GM19025 (cell line): ENCODE results near the gene SLC45A1.

Experiments
- ATAC-seq: cut with Tn5 transposase; IDR thresholded peaks from one replicate; pipeline ENCODE4 v1.9.1; 2021; ENCODE audit warnings: mild to moderate bottlenecking, low read depth, moderate library complexity; ENCODE audit not compliant: unreplicated experiment

Gene SLC45A1

DNA sequence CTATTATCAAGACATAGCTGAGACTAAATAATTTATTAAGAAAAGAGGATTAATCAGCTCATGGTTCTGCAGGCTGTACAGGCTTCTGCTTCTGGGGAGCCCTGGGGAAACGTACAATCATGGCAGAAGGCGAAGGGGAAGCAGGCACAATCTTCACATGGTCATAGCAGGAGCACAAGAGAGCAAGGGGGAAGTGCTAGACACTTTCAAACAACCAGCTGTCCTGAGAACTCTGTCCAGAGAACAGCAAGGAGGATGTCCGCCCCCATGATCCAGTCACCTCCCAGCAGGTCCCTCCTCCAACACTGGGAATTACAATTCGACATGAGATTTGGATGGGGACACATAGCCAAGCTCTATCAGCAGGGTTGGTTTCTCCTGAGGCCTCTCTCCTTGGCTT, 10.3 kb upstream of the SLC45A1 start:
- no peak for ATAC-seq

DNA sequence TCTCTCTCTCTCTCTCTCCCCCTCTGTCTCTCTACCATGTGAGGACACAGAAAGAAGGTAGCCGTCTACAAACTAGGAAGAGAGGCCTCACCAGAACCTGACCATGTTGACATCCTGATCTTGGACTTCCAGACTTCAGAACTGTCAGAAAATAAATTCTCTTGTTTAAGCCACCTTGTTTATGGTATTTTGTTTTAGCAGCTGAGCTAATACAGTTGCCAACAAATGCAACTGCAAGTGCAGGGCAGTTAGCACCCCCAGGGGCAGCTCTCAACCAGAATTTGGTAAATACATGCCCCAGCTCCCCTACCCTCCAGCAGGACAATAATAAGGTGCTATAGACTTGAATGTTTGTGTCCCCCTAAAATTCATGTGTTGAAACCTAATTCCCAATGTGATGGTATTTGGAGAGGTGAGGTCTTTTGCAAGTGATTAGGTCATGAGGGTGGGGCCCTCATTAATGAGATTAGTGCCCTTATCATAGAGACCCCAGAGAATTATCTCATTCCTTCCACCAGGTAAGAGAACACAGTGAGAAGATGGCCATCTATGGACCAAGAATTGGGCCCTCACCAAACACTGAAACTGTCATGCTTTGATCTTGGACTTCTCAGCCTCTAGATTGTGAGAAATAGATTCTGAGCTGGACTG, 6.7 kb upstream of the SLC45A1 start:
- ATAC-seq: no peak

DNA sequence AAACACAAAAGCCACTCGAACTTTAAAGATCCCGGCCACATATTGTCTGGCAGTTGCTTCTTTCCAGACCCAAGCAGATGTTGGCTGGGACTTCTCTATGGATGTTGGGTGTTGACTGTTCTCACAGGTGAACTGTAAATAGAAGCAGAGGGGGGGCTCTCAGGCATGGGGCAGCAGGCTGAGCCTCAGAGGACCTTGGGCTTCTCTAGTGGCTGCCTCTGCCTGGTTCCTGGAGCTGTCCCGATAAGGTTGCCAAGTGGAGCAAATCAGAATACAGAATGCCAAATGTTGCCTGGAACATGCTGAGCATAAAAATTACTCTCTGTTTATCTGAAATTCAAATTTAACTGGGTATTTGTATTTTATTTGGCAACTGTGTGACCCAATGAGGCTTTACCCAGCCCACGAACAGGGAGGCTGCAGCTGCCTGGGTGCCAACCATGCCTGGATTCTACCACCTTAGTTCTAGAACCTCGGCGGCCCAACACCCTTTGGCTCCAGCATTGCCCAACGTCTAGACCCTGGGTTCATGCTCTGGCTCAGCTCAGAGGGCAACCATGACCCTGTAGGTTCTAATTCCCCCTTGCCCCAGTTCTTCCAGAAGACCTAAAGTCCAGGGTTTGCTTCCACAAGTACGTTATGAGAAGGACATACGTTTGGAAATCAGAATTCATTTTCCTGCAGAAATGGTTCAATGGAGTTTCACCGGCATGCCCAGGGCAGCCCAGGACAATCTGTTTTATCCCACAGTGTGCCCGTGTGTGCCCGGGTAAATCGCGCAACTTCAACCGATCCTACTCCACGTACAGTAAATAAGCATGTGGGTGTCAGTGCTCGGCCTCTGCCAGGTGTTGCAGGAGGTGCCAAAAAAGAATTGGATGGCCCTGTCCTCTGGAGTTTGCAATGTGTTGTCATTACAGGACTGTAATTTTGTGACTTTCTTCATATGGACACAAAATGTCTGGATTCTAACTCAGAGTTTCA, 5.4 kb upstream of the SLC45A1 start:
- no peak for ATAC-seq

DNA sequence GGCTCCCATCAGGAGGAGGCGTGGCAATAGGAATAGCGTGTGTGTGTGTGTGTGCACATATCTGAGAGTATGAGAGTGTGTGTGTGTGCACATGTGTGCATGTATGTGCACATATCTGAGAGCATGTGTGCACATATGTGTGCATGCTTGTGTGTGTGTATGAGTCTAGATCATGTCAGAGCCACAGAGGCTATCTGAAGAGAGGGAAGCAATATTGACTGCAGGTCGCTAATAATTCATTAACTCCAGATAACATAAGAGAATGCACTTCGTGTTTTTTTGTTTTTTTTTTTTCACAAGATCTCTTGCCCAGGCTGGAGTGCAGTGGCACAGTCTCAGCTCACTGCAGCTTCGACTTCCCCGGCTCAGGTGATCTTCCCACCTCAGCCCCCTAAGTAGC, 4.7 kb upstream of the SLC45A1 start:
- ATAC-seq: no peak

DNA sequence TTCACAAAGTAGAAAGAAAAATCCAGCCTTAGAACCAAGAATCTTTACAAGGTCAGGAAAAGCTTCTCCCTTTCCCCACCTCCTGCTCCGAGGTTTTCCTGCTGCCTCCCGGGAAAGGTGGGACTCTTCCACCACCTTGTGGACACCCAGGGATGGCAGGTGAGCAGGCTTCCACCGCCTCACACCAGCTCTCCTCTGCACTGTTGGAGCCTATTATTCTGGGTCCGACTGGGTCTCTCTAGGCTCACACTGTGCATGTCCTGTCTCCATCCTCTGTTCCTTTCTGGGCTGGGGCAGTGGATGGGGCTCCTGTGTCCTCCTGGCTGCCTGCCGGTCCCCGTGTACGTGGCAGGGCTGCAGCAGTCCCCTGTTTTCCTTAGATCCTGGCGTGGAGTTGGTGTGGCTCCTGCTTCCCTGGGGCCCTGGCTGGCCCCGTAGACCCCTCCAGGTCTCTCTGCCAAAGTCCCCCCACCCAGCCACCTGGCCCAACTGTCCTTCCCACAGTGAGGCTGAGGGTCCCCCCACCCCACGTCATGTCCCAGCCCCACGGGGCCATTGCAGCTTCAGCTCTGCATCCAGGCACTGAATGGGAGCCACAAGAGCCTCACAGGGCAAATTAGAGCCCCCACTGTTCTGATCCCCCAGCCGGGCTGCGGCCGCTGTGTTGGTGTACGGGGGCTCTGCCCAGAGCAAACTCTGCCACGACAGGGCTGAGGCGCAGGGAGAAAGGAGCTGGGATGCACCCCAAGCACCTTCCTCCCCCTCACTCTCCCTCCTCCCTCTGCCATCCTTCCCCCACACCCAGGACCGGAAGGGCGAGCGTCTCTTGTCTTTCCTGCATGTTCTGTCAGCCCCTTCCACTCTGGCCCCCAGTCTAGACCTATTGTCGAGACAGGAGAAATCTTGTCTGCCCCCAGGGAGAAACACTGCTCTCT, 3.3 kb upstream of the SLC45A1 start:
- ATAC-seq: no peak

DNA sequence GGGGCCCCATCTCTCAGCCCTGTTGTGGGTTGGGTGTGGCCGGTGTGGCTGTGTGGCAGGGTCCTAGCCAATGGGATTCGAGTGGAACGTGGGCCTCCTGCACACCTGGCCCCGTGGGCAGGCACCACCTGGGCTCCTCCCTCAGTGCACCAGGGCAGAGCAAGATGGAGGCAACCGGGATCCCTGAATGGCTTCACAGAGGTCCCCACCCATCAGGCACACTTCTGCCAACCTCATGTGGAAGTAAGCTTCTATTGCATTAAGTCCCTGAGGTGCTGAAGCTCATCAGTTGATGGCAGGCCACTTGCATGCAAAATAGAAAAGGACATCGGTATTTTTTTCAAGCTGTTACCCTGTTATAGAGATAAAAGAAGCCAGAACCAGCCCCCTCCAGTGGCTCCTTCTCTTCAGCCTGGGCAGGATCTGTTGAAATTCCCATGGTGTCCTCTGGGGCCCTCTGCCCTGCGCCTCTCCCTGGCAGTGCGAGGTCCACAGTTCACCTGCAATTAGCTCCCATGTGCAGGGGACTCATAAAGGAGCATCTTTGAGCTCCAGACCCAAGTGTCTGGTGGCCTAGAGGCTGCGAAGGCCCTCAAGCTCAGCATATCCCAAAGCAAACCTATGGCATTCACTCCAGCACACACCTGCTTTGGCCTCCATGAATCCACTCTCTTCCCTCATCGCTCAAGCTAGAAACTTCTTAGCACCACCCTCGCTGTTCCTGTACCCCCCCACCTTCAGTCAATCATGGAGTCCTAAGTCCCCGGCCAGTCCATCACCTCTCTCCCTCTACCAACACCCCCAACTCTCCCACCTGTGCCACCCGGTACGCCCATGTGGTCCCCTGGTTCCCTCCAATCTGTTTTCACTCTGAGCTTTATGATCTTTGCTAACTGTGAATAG, 2.1 kb upstream of the SLC45A1 start:
- ATAC-seq: no peak

DNA sequence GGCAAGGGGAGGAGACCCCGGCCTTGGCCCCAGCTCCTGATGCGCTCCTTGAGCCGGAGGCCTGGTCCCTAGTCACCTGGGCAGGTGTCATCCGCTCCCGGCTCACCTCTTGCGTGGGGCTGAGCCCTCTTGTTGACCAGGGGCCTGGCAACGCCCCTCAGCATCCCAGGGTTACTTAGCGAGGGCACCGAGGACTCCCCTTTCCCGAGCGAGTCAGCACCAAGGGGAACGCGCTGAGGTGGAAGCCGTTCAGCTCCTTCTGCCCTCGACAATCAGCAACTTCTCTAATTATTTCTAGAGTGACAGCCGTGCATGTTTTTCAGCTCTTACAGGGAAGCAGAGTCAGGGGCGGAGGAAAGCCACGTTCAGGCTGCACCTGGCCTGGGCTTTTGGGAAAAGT, 522 bp downstream of the SLC45A1 start:
- no peak for ATAC-seq

DNA sequence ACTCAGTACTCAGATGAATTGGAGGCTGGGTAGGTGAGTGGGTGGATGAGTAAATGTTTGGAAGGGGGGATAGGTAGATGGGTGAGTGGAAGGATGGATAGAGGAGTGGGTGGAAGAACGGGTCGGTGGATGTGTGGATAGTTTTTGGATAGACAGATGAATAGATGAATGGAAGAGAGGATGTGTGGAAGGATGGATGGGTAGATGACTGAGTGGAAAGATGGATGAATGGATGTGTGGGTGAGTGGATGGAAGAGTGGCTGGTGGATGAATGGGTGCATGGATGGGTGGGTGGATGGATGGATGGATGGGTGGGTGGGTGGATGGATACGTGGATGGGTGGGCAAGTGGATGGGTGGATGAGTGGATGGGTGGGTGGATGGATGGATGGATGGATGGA, 3.7 kb downstream of the SLC45A1 start:
- ATAC-seq: no peak

DNA sequence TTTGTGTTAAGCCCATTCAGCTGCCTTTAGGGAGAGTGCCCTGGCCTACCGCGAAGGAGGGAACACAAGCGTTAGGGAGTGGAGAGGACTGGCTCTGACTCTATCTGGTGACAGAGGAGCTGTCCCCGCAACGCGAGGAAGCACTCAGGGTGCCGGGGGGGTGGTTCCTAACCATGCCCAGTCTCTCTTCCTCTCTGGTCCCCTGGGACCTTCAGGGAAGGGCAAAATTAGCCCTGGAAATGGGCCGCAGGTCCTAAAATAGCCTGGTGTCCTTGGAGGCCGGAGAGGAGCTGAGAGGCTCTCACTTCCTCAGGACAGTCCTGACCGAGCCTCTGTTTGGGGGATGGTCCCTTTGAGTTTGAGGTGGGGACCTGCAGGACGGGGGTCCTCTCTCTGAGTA, 5.8 kb downstream of the SLC45A1 start:
- ATAC-seq: no peak

DNA sequence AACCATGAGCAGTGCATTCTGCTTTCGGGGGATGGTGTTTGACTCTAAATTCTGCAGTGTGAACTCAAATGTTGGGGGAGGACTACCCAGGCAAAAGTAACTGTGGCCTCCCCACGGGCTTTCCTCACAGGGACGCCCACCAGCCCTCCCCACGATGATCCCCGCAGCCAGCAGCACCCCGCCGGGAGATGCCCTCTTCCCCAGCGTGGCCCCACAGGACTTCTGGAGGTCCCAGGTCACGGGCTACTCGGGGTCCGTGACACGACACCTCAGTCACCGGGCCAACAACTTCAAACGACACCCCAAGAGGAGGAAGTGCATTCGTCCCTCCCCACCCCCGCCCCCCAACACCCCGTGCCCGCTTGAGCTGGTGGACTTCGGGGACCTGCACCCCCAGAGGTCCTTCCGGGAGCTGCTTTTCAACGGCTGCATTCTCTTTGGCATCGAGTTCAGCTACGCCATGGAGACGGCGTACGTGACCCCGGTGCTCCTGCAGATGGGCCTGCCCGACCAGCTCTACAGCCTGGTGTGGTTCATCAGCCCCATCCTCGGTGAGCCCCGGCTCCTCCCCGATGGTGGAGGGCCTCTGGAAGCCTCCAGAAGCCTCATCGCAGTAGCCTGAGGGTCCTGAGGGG, 6.4 kb downstream of the SLC45A1 start:
- no peak for ATAC-seq

DNA sequence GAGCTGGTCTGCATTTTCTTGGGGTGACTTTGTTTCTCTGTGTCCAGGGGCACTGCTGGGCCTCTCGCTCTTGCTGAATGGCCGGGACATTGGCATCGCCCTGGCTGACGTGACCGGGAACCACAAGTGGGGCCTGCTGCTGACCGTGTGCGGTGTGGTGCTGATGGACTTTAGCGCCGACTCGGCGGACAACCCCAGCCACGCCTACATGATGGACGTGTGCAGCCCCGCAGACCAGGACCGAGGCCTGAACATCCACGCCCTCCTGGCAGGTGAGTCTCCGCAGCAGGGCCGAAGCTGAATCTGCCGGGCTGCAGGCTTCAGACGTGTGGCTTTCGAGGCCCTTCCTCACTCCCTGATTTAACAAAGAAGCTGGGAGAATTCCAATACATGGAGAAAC, 7.9 kb downstream of the SLC45A1 start:
- ATAC-seq: no peak

DNA sequence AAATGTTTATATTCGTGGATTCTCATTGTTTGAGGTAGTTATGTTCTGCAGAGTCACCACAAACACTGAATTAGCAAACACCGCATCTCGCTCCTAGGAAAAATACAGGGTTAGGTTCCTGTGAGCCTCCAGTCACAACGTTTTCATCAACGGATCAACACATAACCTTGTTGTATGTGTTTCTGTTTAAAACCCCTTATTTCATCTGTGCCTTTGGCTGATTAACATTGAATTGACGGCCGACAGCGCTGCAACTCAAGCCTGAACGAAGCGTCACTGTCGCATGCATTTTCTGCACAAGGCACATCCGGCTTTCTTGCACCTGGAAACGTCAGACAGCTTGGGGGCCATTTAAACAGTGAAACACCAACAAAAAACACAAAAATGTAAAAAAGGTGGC, 8.4 kb downstream of the SLC45A1 start:
- no peak for ATAC-seq

DNA sequence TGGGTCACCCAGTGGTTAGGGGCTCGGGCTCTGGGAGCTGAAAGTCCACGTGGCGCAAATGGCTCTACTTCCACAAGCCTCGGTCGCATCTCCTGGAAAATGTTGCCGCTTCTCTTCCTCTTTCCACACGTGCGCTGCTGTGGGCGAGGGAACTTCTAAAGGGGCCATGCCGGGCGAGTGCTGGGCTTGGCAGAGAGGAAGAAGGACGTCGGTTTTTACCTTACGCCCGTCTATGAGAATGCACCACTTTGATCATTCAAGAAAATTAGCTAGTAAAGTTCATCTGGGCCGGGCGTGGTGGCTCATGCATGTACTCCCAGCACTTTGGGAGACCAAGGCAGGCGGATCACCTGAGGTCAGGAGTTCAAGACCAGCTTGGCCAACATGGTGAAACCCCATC, 10.4 kb downstream of the SLC45A1 start:
- no peak for ATAC-seq

DNA sequence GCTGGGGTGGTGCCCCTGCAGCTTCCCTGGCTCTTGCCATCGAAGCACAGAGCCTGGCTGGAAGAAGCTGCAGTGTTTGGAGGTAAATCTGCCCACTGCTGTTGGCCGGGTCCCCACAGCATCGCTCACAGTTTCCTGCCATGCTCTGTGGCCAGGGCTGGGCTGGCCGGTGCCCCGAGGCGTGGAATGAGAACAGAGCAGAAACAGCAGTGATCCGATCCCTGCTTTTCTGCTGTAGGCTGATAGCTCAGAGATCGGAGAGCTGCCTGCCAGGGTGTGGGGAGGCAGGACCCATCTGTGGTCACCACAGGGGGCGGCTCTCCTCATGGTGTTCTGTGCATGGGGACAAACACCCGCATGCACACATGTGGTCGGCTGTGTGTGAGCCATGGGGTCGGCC, 11.5 kb downstream of the SLC45A1 start:
- ATAC-seq: no peak

DNA sequence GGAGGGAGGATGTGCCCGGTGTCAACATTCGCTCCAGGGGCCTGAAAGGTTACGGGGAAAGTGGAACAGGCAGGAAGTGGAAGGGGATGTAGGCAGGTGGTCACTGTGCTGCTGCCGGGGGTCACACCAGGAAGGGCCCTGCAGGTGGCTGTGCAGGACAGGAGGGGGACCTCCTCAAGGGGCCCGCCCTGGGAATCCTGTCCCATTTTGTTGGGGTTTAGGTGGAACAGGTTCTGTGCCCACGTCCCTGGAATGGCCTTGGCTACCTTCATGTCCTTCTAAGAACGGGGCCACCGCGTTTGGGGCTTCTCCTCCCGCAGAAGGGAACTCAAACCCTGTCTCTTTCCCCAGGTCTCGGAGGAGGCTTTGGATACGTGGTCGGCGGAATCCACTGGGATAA, 11.9 kb downstream of the SLC45A1 start:
- ATAC-seq: no peak

DNA sequence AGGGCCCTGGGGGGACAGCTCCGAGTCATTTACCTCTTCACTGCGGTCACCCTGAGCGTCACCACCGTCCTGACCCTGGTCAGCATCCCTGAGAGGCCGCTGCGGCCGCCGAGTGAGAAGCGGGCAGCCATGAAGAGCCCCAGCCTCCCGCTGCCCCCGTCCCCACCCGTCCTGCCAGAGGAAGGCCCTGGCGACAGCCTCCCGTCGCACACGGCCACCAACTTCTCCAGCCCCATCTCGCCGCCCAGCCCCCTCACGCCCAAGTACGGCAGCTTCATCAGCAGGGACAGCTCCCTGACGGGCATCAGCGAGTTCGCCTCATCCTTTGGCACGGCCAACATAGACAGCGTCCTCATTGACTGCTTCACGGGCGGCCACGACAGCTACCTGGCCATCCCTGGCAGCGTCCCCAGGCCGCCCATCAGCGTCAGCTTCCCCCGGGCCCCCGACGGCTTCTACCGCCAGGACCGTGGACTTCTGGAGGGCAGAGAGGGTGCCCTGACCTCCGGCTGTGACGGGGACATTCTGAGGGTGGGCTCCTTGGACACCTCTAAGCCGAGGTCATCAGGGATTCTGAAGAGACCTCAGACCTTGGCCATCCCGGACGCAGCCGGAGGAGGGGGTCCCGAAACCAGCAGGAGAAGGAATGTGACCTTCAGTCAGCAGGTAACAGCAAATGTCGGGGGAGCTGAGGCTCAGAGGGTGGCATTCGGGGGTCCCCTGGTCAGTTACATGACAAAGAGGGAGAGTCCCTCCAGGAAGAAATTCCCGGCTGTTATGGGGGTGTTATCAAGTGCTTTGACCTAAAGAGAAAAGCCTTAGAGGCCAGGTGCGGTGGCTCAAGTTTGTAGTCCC, 12.6 kb downstream of the SLC45A1 start:
- no peak for ATAC-seq

DNA sequence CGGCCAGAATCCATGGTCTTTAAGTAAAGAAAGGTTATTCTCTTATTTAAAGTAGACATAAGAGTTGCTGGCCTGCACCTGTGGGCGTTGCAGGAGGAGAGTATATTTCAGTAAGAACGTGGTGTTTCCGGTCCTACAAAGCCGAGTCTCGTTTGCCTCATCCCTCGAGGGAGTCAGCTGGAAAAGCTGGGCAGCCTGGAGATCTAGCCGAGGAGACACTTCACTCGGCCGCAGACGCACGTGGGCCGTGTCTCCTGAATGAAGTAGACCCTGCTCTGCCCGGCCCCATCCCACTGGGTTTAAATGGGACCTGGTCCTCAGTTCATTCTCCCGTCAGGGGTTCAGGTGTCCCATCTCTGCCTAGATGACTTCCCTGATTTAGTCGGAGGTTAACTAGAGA, 14.9 kb downstream of the SLC45A1 start:
- ATAC-seq: no peak

DNA sequence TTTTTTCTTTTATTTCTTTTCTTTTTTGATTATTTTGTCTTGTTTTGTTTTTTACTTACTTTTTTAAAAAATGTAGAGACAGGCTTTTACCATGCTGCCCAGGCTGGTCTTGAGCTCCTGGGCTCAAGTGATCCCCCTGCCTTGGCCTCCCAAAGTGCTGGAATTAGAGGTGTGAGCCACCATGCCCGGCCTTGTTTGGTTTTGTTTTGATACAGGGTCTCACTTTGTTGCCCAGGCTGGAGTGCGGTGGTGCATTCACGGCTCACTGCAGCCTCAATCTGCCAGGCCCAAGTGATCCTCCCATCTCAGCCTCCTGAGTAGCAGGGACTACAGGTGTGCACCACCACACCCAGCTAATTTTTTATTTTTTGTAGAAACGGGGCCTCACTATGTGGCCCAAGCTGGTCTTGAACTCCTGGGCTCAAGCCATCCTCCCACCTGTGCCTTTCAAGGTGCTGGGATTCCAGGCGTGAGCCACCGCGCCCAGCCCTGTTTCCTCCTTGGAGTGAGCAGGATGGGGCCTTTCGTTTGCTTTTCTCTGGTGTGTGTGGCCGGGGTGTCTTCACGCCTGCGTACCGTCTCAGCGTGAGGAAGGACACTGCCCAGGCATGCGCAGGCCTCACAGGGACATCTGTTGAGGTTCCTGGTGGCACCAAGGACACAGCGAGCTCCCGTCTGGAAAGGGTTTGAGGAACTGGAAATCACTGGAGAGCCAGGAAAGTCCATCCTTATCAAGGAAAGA, 15.5 kb downstream of the SLC45A1 start:
- no peak for ATAC-seq
